ENCODE data around the gene ADAMTSL5.
"Not testable (repeated sequence)": the region's sequence is repeated elsewhere in the genome, so short reads cannot be mapped to it uniquely, and the experiment has no call there.

The ADAMTSL5 gene

GRCh38 chr19:1477056-1477455 is 35.8 kb downstream of the ADAMTSL5 start:
- not testable (repeated sequence) for DNase-seq

- DNase-seq: no peak
Observed at GRCh38 chr19:1475751-1476437, 36.9 kb downstream of the ADAMTSL5 start.

- DNase-seq: no peak
Observed at GRCh38 chr19:1474765-1475351, 38.0 kb downstream of the ADAMTSL5 start.

- no peak for DNase-seq
Observed at GRCh38 chr19:1474011-1474764, 38.6 kb downstream of the ADAMTSL5 start.

- DNase-seq: no peak
Observed at GRCh38 chr19:1473085-1473851, 39.6 kb downstream of the ADAMTSL5 start.

- DNase-seq: no peak
Observed at GRCh38 chr19:1472231-1473084, 40.4 kb downstream of the ADAMTSL5 start.

- DNase-seq: no peak
Observed at GRCh38 chr19:1471515-1472160, 41.2 kb downstream of the ADAMTSL5 start.

- DNase-seq: no peak
Observed at GRCh38 chr19:1471010-1471514, 41.8 kb downstream of the ADAMTSL5 start.

- DNase-seq: peak; percentile 57
Observed at GRCh38 chr19:1470305-1471009, 42.4 kb downstream of the ADAMTSL5 start.

GRCh38 chr19:1470055-1470304 is 42.8 kb downstream of the ADAMTSL5 start:
- no peak for DNase-seq

GRCh38 chr19:1469255-1470054 is 43.4 kb downstream of the ADAMTSL5 start:
- DNase-seq: no peak

GRCh38 chr19:1468821-1469254 is 44.0 kb downstream of the ADAMTSL5 start:
- no peak for DNase-seq

GRCh38 chr19:1468274-1468820 is 44.5 kb downstream of the ADAMTSL5 start:
- no peak for DNase-seq

- no peak for DNase-seq
Observed at GRCh38 chr19:1467490-1468273, 45.1 kb downstream of the ADAMTSL5 start.

- no peak for DNase-seq
Observed at GRCh38 chr19:1467215-1467489, 45.7 kb downstream of the ADAMTSL5 start.

- DNase-seq: no peak
Observed at GRCh38 chr19:1466461-1467214, 46.2 kb downstream of the ADAMTSL5 start.

GRCh38 chr19:1466018-1466460 is 46.8 kb downstream of the ADAMTSL5 start:
- no peak for DNase-seq
